ENCODE results near the gene ASPN. TPM values are rescaled to one million over a fixed set of nuclear protein-coding genes. Genes with fewer than 3 reads are reported as not detected.

Gene ASPN
- total RNA-seq, 3 donors from 2014 or later (not counting 1 experiment from before 2014, with no cell fraction given), result not detected

DNA sequence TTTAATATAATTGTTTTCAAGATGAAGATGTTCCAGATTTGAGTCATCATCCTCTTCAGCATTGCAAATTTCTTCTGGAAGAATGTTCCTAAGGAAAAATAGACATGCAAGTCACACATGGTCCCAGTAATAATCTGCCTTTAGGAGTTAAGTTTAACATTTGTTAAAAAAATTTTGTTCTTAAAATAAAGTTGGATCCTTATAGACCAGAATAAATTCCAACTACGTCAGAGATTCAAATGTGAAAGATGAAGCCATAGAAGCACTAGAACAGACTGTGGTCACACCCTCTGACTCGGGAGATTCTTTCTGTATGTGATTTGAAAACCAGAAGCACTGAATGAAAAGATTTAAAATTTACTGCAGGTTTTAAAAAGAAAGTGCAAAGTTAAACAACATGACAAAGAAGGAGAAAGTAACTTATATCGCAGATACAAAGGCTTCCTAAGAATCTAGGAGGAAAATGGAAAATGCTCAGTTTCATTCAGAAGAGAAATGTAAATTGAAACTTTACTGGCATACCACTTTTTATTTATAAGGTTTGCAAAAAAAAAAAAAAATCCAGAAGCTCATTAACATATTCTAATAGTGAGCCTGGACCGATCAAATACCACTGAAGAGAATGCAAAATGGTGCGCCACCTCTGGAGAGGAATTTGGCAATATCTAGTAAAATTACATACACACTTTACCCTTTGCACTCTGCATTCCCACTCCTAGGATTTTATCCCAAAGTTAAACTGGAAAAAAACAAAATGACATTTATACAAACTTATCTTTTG, 14.3 kb upstream of the ASPN start:
- no peak for DNase-seq
- Histone ChIP-seq H3K9me3 (ENCODE audit: control insufficient read depth, insufficient read depth, low read length) (no peaks in the 10 kb centered on the region), H3K4me3 (ENCODE audit: low read length) (no peak overlapping the region), H3K27ac (ENCODE audit: low read length) (no peak overlapping the region), H3K4me1 (ENCODE audit: control insufficient read depth, insufficient read depth, low read length) (no peaks in the 10 kb centered on the region), H3K27me3 (ENCODE audit: control insufficient read depth, insufficient read depth, low read length) (no peaks in the 10 kb centered on the region), H3K36me3 (ENCODE audit: control insufficient read depth, insufficient read depth, low read length) (no peaks in the 10 kb centered on the region)
- Mint-ChIP-seq H3K27ac (no peak overlapping the region), H3K27me3 (ENCODE audit: low read depth in 2 of 2) (no peaks in the 10 kb centered on the region), H3K9me3 (no peaks in the 10 kb centered on the region), H3K4me3 (no peak overlapping the region), H3K36me3 (no peaks in the 10 kb centered on the region), H3K4me1 (no peaks in the 10 kb centered on the region)
- WGBS (ENCODE audit: insufficient coverage), result 89% methylated on average over 5 of the region's 5 CpGs
- TF ChIP-seq, protein P1, sequence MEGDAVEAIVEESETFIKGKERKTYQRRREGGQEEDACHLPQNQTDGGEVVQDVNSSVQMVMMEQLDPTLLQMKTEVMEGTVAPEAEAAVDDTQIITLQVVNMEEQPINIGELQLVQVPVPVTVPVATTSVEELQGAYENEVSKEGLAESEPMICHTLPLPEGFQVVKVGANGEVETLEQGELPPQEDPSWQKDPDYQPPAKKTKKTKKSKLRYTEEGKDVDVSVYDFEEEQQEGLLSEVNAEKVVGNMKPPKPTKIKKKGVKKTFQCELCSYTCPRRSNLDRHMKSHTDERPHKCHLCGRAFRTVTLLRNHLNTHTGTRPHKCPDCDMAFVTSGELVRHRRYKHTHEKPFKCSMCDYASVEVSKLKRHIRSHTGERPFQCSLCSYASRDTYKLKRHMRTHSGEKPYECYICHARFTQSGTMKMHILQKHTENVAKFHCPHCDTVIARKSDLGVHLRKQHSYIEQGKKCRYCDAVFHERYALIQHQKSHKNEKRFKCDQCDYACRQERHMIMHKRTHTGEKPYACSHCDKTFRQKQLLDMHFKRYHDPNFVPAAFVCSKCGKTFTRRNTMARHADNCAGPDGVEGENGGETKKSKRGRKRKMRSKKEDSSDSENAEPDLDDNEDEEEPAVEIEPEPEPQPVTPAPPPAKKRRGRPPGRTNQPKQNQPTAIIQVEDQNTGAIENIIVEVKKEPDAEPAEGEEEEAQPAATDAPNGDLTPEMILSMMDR (IDR thresholded peaks at IDR 0.05), result no peak
- intact Hi-C loops (cut with micrococcal nuclease), result no loop called here
- no peak for ATAC-seq

DNA sequence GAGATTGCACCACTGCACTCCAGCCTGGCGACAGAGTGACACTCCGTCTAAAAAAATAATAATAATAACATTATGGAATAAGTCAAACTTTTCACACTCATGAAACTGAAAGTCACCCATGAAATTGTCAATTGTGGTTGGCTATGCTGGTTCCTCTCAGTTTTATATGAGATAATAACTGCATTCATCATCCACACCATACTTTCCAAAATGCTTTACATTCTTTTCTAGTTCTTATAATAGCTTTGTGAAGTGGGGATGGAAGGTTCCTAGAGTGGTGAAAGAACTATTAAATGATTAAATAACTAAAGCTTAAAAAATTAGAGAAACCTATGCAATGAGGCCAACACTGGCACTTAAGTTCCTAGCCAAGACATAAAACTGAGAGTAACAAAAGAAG, 12.6 kb upstream of the ASPN start:
- Mint-ChIP-seq H3K9me3 (no peaks in the 10 kb centered on the region), H3K36me3 (no peaks in the 10 kb centered on the region), H3K4me3 (no peak overlapping the region), H3K27me3 (ENCODE audit: low read depth in 2 of 2) (no peaks in the 10 kb centered on the region), H3K4me1 (no peaks in the 10 kb centered on the region), H3K27ac (no peak overlapping the region)
- Histone ChIP-seq H3K4me3 (ENCODE audit: low read length) (no peak overlapping the region), H3K27ac (ENCODE audit: low read length) (no peak overlapping the region), H3K36me3 (ENCODE audit: control insufficient read depth, insufficient read depth, low read length) (no peaks in the 10 kb centered on the region), H3K4me1 (ENCODE audit: control insufficient read depth, insufficient read depth, low read length) (no peaks in the 10 kb centered on the region), H3K27me3 (ENCODE audit: control insufficient read depth, insufficient read depth, low read length) (no peaks in the 10 kb centered on the region), H3K9me3 (ENCODE audit: control insufficient read depth, insufficient read depth, low read length) (no peaks in the 10 kb centered on the region)
- ATAC-seq (no peak), DNase-seq (no peak)
- TF ChIP-seq, protein P1 (IDR thresholded peaks at IDR 0.05), result no peak
- intact Hi-C loops (cut with micrococcal nuclease), result no loop called here
- 70% methylated on average over 2 of the region's 2 CpGs for WGBS (ENCODE audit: insufficient coverage)

DNA sequence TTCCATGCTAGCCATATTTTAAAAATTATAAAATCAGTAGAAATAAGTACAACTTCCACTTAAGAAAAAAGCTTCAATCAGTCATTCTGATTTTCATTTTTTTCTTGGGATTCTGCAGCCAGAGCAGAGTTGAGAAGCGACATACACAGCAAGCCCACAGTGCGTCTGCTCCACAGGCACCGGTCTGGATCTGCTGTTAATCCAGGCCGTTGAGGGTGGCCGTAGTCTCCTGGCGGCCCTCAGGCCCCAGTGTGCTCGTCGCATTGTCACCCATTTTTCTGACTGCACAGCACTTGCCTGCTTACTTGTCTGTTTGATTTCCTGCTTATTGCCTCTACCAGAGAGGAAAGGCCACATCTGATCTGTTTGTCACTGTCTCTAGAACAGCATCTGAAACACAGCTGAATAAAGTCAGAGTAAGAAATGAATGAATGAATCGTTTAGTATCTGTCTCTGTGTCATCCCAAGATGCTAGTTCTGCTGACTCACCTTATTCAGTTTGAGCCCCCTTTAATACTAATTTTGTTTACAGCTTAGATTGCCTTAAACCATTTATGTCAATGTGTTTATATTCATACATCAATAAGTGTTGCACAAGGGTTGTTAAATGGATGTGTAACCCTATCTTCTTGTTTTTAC, 11.6 kb upstream of the ASPN start:
- no peaks in the 10 kb centered on the region for H3K27me3 Mint-ChIP-seq (ENCODE audit: low read depth in 2 of 2)
- H3K27me3 ChIP-seq (ENCODE audit: control insufficient read depth, insufficient read depth, low read length), result no peaks in the 10 kb centered on the region
- DNase-seq (no peak), ATAC-seq (no peak)
- no peaks in the 10 kb centered on the region for H3K36me3 ChIP-seq (ENCODE audit: control insufficient read depth, insufficient read depth, low read length)
- no peaks in the 10 kb centered on the region for H3K4me1 ChIP-seq (ENCODE audit: control insufficient read depth, insufficient read depth, low read length)
- H3K27ac ChIP-seq (ENCODE audit: low read length), result no peak overlapping the region
- no peaks in the 10 kb centered on the region for H3K9me3 Mint-ChIP-seq
- no peaks in the 10 kb centered on the region for H3K4me1 Mint-ChIP-seq
- no peak overlapping the region for H3K27ac Mint-ChIP-seq
- H3K4me3 ChIP-seq (ENCODE audit: low read length), result no peak overlapping the region
- TF ChIP-seq, protein P1 (IDR thresholded peaks at IDR 0.05), result no peak
- intact Hi-C loops (cut with micrococcal nuclease), result no loop called here
- H3K36me3 Mint-ChIP-seq, result no peaks in the 10 kb centered on the region
- no peaks in the 10 kb centered on the region for H3K9me3 ChIP-seq (ENCODE audit: control insufficient read depth, insufficient read depth, low read length)
- no peak overlapping the region for H3K4me3 Mint-ChIP-seq
- 95% methylated on average over 9 of the region's 9 CpGs for WGBS (ENCODE audit: insufficient coverage)

All from natural killer cell (primary cell).